Right hindlimb (tissue), 1 donor: Measurements from ENCODE around the gene PIWIL4.
A peak's percentile ranks its signal among the peaks of the same experiment; 100 is the strongest.
"Not testable (repeated sequence)": the region's sequence is repeated elsewhere in the genome, so short reads cannot be mapped to it uniquely, and the experiment has no call there.

ENCODE experiments used
- DNase-seq: peaks from one replicate; pipeline ENCODE4 v3.0.0-alpha.2; 2018

Gene PIWIL4

GRCh38 chr11:94639901-94640721 is 72.9 kb downstream of the PIWIL4 start:
- DNase-seq: no peak

DNA sequence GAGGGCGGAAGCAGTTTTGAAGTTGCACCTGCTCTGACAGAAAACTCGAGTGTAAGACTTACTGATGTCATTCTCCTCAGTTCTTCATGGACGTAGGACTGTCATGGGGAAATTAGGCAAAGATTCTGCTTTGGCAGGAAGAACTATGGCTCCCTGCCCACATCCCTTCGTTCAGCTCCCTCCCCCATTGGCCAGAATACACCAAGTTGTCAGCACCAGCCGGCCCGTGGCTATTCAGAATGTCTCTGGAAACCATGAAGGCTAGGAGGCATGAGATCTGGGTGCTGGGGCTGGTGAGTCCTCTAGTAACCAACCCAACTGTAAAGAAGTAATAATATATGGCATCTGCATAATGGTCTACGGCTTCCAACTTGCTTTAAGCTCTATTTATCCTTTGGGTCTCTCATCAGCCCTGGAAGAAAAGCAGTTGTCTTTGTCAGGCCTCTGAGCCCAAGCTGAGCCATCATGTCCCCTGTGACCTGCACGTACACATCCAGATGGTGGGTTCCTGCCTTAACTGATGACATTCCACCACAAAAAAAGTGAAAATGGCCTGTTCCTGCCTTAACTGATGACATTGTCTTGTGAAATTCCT is 74.1 kb downstream of the PIWIL4 start:
- DNase-seq: no peak

GRCh38 chr11:94643186-94643585 is 76.0 kb downstream of the PIWIL4 start:
- not testable (repeated sequence) for DNase-seq

GRCh38 chr11:94647926-94648325 is 80.8 kb downstream of the PIWIL4 start:
- no peak for DNase-seq

- no peak for DNase-seq
Measured at GRCh38 chr11:94648789-94649188, 81.6 kb downstream of the PIWIL4 start.

GRCh38 chr11:94649254-94649653 is 82.1 kb downstream of the PIWIL4 start:
- DNase-seq: no peak

- DNase-seq: no peak
Measured at GRCh38 chr11:94649964-94650623, 82.9 kb downstream of the PIWIL4 start.

DNA sequence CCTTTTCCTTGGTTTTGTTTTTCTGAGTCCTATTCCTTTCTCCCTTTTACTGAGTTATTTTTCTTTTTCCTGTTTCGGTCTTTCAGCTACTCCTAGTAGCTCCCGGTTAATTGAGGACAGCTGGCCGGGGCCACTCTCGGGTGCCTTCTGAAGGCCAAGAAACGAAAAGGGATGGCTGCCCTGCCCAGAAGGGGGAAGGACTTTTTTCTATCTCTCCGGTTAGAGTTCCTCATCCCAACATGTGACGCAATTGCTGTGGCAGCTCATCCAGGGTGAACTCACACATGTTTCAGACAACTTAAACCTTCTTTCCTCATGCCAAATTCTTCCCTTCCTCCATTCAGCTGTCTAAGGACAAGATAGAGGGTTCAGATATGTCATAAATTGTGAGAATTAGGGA is 83.6 kb downstream of the PIWIL4 start:
- peak; percentile 60 for DNase-seq

- no peak for DNase-seq
Measured at GRCh38 chr11:94652735-94653284, 85.6 kb downstream of the PIWIL4 start.

GRCh38 chr11:94653561-94653960 is 86.4 kb downstream of the PIWIL4 start:
- no peak for DNase-seq

- no peak for DNase-seq
Measured at GRCh38 chr11:94654201-94654600, 87.0 kb downstream of the PIWIL4 start.

DNA sequence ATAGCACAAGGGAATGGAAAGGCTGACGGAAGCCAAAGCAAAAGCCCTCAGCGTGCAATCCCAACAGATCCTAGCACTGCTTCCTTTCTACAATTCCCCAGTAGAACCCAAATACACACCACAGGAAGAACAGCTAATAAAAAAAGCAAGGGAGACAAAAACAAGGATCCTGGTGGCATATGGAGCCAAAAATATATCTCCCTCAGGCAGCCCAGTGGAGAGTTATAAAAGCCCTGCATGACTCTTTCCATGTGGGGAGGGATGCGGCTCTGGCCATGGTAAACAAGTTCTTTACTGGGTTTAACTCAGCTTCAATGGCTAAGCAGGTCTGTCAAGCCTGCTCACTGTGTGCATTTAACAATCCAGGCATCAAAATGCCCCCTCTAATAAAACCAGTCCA is 88.1 kb downstream of the PIWIL4 start:
- DNase-seq: no peak

DNA sequence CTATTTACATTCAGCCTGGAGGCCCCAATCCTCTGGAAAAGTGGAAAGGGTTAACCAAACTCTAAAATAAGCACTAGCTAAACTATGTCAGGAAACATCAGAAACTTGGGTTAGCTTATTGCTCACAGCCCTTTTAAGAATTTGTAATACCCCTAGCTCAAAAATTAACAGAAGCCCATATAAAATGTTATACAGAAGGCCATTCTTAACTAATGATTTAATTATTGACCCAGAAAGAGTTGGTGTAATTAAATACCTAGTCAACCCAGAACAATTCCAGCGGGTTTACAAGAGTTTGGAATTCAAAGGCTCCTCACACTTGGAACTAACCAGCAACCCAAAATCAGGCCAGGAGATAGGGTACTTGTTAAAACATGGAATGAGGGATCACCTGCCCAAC is 88.8 kb downstream of the PIWIL4 start:
- no peak for DNase-seq

DNA sequence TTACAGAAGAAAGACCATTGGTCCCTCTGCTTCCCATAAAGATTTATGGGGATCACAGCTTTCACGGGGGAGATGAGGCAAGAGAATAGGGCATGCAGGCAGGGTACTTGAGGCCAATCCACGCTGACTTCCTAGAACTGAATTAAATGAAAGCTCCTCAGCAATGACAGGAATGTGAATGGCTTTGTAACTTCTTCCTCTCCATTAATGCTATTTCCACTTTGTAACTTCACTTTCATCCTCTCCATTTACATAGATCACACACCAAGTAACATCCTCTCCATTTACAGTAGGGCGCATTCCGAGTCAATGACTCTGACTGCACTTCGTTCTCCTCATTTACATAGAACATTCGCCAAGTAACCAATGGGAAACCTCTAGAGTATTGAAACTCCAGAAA is 89.8 kb downstream of the PIWIL4 start:
- DNase-seq: no peak

GRCh38 chr11:94657629-94658028 is 90.5 kb downstream of the PIWIL4 start:
- no peak for DNase-seq

GRCh38 chr11:94658386-94658785 is 91.2 kb downstream of the PIWIL4 start:
- no peak for DNase-seq

DNA sequence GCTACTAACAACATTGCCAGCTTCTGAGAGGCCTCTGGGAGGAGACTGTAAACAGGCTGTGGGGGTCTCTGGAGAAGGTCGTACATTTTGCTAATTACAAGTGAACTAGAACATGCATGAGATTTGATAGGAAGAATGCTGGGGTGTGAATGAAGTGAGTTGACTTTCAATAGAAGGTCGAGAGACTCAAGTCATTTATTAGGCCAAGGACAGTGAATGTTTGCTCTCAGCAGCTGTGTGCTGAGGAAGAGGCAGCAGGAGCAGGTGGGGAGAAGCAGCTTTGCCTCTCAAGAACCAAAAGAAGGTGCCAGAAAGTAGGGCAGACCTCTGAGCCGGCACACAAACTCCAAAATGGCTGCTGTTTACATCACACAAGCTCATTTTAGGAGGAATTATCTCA is 91.7 kb downstream of the PIWIL4 start:
- DNase-seq: no peak

DNA sequence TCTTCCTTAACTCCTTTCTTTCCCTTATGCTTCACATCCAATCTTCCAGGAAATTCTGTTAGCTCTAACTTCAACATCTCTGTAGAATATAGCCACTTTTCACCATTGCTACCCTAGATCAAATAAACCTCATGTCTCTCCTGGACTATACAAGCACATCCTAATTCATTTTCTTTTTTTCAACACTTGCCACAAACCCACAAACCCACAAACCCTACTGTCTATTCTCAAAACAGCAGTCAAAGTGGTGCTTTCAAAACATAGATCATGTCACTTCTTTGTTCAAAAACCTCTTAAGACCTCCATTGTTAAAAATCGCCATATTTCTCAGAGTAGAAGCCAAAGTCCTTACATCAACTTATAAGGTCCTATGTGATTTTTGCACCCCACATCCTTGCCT is 94.3 kb downstream of the PIWIL4 start:
- DNase-seq: no peak

DNA sequence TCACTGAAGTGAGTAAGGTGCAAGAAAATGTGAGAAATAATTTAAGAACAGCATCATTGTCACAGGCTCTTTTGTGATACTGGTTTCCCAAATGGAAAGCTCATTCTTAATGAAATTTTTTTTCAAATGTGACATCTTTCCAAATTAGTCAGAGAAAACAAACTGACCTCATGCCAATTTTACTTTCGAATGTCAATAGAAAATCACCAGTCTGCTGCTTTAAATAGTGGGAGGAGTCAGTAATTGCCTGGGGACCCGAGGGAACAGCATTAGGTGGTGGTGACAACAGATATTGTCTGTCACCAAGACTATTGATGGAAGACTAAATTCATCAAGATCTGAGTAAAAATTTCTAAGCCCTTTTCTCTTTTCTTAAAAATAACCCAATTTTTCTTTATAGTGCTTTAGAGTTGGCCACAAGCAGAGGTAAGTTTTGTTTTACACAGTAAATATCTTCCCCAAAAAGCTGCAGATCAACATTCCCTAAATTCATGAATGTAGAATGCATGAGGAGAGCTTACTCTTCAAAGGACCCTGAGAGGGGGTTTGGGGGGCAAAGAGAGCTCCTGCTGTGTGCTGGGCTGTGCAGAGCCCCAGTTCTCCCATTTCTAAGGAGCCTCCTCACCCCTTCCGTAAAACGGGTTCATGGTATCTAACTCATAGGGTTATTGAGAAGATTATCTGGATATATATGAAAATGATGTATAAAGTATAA is 95.1 kb downstream of the PIWIL4 start:
- DNase-seq: no peak

DNA sequence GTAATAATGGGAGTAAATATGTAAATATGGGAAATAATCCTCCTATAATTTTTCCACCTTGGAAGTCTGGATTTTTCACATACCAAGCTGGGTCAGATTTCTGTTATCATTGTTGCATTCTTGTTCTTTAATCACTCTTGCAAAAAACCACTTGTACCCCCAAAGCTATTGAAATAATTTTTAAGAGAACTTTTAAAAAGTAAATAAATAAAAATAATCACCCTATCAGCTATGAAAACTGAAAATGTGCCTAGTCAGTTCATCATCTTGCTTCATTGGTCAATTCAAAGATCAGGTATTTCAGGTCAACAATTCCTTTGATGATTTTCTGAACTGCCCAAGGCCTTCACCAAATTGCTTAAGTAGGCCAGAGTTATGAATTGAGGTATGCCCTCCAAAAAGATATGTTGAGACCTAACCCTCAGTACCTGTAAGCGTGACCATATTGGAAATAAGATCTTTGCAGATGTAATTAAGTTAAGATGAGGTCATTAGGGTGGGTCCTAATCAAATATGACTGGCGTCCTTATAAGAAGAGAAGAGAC is 95.8 kb downstream of the PIWIL4 start:
- no peak for DNase-seq

GRCh38 chr11:94664346-94664745 is 97.2 kb downstream of the PIWIL4 start:
- DNase-seq: no peak

DNA sequence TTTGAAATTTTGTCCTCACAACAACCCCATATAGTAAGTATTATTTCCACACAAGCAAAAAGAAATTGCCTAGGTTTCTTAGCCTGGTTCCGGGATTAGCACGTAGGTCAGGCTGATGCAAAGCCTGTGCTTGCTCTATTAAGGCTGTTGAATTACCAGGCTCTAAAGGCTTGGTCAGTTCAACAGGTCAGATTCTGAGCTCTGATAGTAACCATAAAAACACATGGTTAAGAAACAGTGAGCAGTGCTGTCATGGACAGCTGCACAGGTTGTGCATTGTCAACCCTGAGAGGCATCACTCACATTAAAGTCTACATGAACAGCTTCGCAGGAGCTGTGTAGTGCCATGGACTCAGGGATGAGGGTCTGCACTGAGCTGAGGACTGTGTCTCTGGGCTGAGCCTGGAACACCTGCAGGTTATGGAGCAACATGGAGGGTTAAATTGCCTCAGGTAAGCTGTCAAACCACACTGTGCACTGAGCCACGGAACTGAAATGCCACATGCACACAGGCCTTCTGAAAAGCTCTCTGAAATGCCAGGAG is 98.0 kb downstream of the PIWIL4 start:
- DNase-seq: no peak
